Ovary (tissue), 9 donors: ENCODE data around the gene MEF2C. TPM values are rescaled to one million over a fixed set of nuclear protein-coding genes. Genes with fewer than 3 reads are reported as not detected.

Experiments used
- DNase-seq, 5 donors: peaks; one replicate each; pipeline ENCODE4 v3.0.0-alpha.2; 2019 to 2020
- H3K27ac ChIP-seq, 2 donors: fragments of 200-600 bp; one replicate each; pipeline versions ENCODE4 v1.5.1 to v1.8.0; 2019 to 2022
- H3K27me3 ChIP-seq: fragments of 200-600 bp; one replicate; pipeline ENCODE4 v1.8.0; 2022
- H3K36me3 ChIP-seq: fragments of 200-600 bp; sonication (generic); one replicate; pipeline ENCODE4 v1.5.1; 2019
- H3K4me1 ChIP-seq: one replicate; pipeline ENCODE4 v1.8.1; 2013; ENCODE audit warnings: mild to moderate bottlenecking, moderate library complexity; ENCODE audit not compliant: insufficient read depth
- H3K4me3 ChIP-seq: fragments of 200-600 bp; sonication (generic); one replicate; pipeline ENCODE4 v1.5.1; 2017
- H3K9me3 ChIP-seq, 2 donors: fragments of 200-600 bp in 1 of 2; sonication (generic) in 1 of 2; one replicate each; pipeline versions ENCODE4 v1.5.1 to v1.8.1; 2013 to 2019; ENCODE audit warnings: mild to moderate bottlenecking in 1 of 2, moderate library complexity in 1 of 2
- EP300 ChIP-seq: sonication (generic); formaldehyde crosslinking; IDR thresholded peaks from one replicate; pipeline ENCODE4 v1.6.1; 2017; ENCODE audit warnings: antibody characterized with exemption
- POLR2A ChIP-seq: fragments of 450-650 bp; IDR thresholded peaks from one replicate; pipeline ENCODE4 v1.6.1; 2017; ENCODE audit warnings: antibody characterized with exemption, mild to moderate bottlenecking, moderate library complexity
- WGBS, 3 donors: extraction: QIAGEN DNeasy Blood & Tissue Kit in 1 of 3; methylation state at CpG; one replicate each; pipeline versions ENCODE4 v1.1.5 to v1.1.7; 2013 to 2017; 5-methylcytosine and 5-hydroxymethylcytosine counted together
- intact Hi-C, 4 donors: fragments of 100-400 bp; cut with DNase I; formaldehyde crosslinking; loops; one replicate each; pipeline versions ENCODE4 v1.11.0 to v1.15.1; 2022 to 2023
- polyA plus RNA-seq, 2 donors: library from polyadenylated mRNA; stranded (reverse); fragments of 200-250 nt in 1 of 2; fragments of 350-450 nt in 1 of 2; fragmentation: Illumina TruSeq in 1 of 2; extraction: RNeasy Lipid Tissue Mini Kit (QIAGEN cat#74804) in 1 of 2; gene quantifications; one replicate each; pipeline ENCODE4 v1.2.3, GENCODE V29; 2013 to 2014
- total RNA-seq, 7 donors: library from RNA; depleted of rRNA in 2 of 7; stranded (reverse); fragments of >200 nt in 2 of 7; fragmentation: NEBNext Ultra II Directional in 3 of 7; extraction: Animal tissue kit (Norgen Biotek cat#: 25700) in 3 of 7; gene quantifications; one replicate each; pipeline versions ENCODE4 v1.1.0 to v1.2.4, GENCODE V29; 2016 to 2023
- TF ChIP-seq, protein P1 (sequence below), 3 donors: fragments of 450-650 bp in 2 of 3; fragments of 200-600 bp in 1 of 3; IDR thresholded peaks; one replicate each; pipeline versions ENCODE4 v1.5.1 to v1.8.0; 2016 to 2022; ENCODE audit warnings: antibody characterized with exemption in 3 of 3, mild to moderate bottlenecking in 1 of 3
- donor health status: DM: no; HTN: no; CAD: no; lungs with moderate emphysema.
- donor health status: DM: no; HTN: no; CAD: no.
- donor health status: Bipolar disorder and iron deficiency.
- donor health status: DM: yes; HTN: yes; CAD: no.
- donor health status: DM: no; HTN: no; CAD: no.
- donor health status: DM: yes; HTN: yes; CAD: no.

The MEF2C gene
- total and polyA plus RNA-seq, 9 donors, result 27.2 to 91.4 (median 73.8) TPM

DNA sequence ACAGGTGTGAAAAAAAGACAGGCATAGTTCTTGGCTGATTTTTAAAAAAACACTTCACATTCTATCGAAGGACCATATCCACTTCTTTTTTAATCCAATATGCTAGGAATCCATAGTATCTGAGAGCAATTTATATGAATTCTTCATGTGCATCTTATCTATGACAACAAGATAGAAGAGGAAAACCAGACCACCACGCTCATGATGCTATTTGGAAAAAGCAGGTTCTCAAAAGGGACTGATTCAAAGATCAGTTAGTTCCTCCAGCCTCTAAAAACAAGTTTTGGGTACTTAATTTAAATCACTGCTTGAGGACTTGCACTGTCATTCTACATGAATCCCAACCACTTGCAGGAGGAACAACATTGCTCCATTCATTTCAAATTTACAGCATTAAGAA, 6.3 kb downstream of the MEF2C start:
- 83 to 86% (median 84%) methylated on average over 2 of the region's 2 CpGs for WGBS, 3 donors
- intact Hi-C loops, result loop anchor here in 1 of 4 donors (5.0 kb wide), 1 partner anchor 139 kb away; no protein-coding TSS in a partner anchor
- TF ChIP-seq EP300 (no peak), POLR2A (no peak)
- TF ChIP-seq, protein P1, sequence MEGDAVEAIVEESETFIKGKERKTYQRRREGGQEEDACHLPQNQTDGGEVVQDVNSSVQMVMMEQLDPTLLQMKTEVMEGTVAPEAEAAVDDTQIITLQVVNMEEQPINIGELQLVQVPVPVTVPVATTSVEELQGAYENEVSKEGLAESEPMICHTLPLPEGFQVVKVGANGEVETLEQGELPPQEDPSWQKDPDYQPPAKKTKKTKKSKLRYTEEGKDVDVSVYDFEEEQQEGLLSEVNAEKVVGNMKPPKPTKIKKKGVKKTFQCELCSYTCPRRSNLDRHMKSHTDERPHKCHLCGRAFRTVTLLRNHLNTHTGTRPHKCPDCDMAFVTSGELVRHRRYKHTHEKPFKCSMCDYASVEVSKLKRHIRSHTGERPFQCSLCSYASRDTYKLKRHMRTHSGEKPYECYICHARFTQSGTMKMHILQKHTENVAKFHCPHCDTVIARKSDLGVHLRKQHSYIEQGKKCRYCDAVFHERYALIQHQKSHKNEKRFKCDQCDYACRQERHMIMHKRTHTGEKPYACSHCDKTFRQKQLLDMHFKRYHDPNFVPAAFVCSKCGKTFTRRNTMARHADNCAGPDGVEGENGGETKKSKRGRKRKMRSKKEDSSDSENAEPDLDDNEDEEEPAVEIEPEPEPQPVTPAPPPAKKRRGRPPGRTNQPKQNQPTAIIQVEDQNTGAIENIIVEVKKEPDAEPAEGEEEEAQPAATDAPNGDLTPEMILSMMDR (IDR thresholded peaks at IDR 0.05), result no peak
- H3K36me3 ChIP-seq, result no peaks in the 10 kb centered on the region
- H3K9me3 ChIP-seq, result no peaks in the 10 kb centered on the region
- H3K27me3 ChIP-seq, result no peaks in the 10 kb centered on the region
- H3K4me3 ChIP-seq, result no peak overlapping the region
- DNase-seq, result no peak
- H3K27ac ChIP-seq, result no peak overlapping the region
- peaks cover 2% of the 10 kb centered on the region for H3K4me1 ChIP-seq

DNA sequence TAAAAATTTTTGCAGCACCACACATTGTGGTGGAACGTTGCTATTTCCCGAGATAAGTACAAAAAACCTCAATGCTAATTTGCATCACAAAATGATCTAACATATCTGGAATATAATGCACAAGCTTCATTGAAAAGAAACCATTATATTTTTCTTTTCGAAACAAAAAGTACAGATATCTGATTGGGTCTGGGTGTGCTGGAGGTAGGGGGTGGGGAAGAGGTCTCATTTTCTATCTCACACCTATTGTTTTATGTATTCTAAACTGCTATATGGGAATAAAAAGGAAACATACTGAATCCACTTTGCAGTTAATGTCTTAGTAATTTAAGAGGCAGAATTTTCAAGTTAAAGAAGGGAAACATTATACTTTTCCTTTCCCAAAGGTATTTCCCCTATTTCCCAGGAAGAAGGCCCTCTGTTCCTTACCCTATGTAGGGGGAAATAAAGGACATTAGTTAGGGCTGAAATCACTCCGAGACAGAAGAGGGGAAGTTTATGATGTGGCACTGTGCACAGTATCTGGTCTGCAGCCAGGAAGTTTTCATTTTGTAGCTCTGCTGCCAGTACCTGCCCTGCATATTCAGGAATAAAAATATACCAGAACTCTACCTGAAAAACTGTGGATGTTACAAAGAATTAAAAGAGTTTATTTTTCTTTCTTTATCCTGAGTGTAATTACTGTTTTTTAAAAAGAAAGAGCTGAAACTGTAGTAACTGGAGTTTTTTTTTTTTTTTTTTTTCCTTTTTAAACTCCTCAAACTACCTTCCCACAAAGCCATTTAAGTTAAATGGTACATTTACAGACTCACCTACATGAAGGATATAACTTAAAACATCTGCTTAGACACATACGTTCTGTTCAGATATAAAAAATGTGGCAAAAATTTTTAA, 7.4 kb downstream of the MEF2C start:
- Histone ChIP-seq H3K4me1 (peaks cover 2% of the 10 kb centered on the region), H3K27ac (no peak overlapping the region), H3K36me3 (no peaks in the 10 kb centered on the region), H3K4me3 (no peak overlapping the region), H3K27me3 (no peaks in the 10 kb centered on the region), H3K9me3 (no peaks in the 10 kb centered on the region)
- 22 to 41% (median 30%) methylated on average over 5 of the region's 5 CpGs for WGBS, 3 donors
- TF ChIP-seq POLR2A (no peak), EP300 (no peak)
- TF ChIP-seq, protein P1 (IDR thresholded peaks at IDR 0.05), result no peak
- intact Hi-C loops, result loop anchor here in 1 of 4 donors (5.0 kb wide), 1 partner anchor 138 kb away; no protein-coding TSS in a partner anchor
- DNase-seq, result no peak

DNA sequence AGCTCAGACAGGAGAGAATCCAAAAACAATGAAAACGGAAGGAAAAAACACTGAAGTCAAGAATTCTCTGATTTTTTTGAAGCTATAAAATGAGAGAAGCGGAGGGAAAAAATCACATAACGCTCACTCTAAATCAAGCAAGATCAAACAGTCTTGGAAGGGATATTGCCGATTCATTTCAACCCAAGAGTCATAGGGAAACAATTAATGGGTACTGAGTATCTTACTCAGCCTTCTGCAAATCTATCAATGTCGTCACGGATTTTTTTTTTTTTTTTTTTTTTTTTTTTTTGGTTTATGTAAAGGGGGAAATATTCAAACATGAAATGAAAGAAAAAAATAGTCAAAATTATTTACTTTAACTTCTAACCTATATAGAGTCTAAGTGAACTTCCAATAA, 9.5 kb downstream of the MEF2C start:
- intact Hi-C loops, result no loop called here
- no peaks in the 10 kb centered on the region for H3K27me3 ChIP-seq
- H3K36me3 ChIP-seq, result no peaks in the 10 kb centered on the region
- DNase-seq, result no peak
- 85 to 93% (median 88%) methylated on average over 6 of the region's 6 CpGs for WGBS, 3 donors
- no peak overlapping the region for H3K4me3 ChIP-seq
- no peak overlapping the region for H3K27ac ChIP-seq
- no peaks in the 10 kb centered on the region for H3K9me3 ChIP-seq
- TF ChIP-seq, protein P1 (IDR thresholded peaks at IDR 0.05), result no peak
- TF ChIP-seq EP300 (no peak), POLR2A (no peak)
- no peaks in the 10 kb centered on the region for H3K4me1 ChIP-seq

DNA sequence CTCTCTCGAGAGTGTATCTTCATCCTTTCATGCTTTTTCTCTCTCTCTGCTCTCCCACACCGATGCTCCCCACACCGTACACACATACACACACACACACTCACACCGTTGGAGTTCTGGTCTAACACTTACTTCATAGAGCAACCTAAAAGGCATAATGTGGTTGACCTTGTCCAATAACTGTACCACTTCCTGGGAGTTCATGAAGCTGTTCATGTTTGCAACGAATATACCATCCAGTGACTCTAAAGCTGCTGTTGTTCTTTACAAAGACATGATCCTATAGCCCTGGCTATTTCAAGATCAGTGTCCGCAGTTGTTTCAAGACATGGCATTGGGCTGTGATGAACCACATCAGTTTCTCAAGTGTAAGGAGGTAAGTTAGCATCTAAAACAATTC, 10.0 kb downstream of the MEF2C start:
- Histone ChIP-seq H3K4me3 (no peak overlapping the region), H3K9me3 (no peaks in the 10 kb centered on the region), H3K27me3 (no peaks in the 10 kb centered on the region), H3K4me1 (no peaks in the 10 kb centered on the region), H3K36me3 (no peaks in the 10 kb centered on the region), H3K27ac (no peak overlapping the region)
- no peak for DNase-seq
- intact Hi-C loops, result no loop called here
- WGBS, 3 donors, result 82 to 88% (median 85%) methylated on average over 6 of the region's 6 CpGs
- TF ChIP-seq EP300 (no peak), POLR2A (no peak)
- TF ChIP-seq, protein P1 (IDR thresholded peaks at IDR 0.05), result no peak
